Measurements from ENCODE around the gene RYR1. TPM values are rescaled to one million over a fixed set of nuclear protein-coding genes. Genes with fewer than 3 reads are reported as not detected.
"Not testable (repeated sequence)": the region's sequence is repeated elsewhere in the genome, so short reads cannot be mapped to it uniquely, and the experiment has no call there.

Gene RYR1
- total RNA-seq, 1 experiment from 2014 or later, result not detected

DNA sequence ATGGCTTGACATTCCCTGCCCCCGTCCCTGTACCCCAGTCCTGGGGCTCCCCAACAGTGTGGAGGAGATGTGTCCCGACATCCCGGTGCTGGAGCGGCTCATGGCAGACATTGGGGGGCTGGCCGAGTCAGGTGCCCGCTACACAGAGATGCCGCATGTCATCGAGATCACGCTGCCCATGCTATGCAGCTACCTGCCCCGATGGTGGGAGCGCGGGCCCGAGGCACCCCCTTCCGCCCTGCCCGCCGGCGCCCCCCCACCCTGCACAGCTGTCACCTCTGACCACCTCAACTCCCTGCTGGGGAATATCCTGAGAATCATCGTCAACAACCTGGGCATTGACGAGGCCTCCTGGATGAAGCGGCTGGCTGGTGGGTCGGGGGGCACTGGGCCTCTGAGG, 83.8 kb downstream of the RYR1 start:
- Histone ChIP-seq H3K9me3 (ENCODE audit: low read length) (no peaks in the 10 kb centered on the region), H3K9ac (ENCODE audit: low read length) (no peak overlapping the region), H3K79me2 (ENCODE audit: low read length) (no peaks in the 10 kb centered on the region), H3K4me1 (ENCODE audit: insufficient read depth, low read length) (no peaks in the 10 kb centered on the region), H3F3A (ENCODE audit: low read length, unreplicated experiment) (no peaks in the 10 kb centered on the region), H3K4me2 (ENCODE audit: low read length) (no peak overlapping the region), H3K27ac (ENCODE audit: low read length) (no peak overlapping the region), H3K36me3 (ENCODE audit: low read depth, low read length) (no peaks in the 10 kb centered on the region), H3K9me2 (replicated peaks; ENCODE audit: low read length) (no peaks in the 10 kb centered on the region), H3K4me3 (ENCODE audit: low read length) (no peak overlapping the region), H2AFZ (ENCODE audit: low read length) (no peak overlapping the region), H4K20me1 (ENCODE audit: low read length) (no peaks in the 10 kb centered on the region), H3K27me3 (ENCODE audit: low read length) (no peaks in the 10 kb centered on the region)
- ChIA-PET CTCF (no interaction called here), POLR2A (ENCODE audit: unreplicated experiment) (no interaction called here)
- no TSS peak for BruUV-seq (replicated peaks)
- DNase-seq (no peak), ATAC-seq (no peak)
- no peak for TF ChIP-seq EZH2phosphoT487 (IDR thresholded peaks at IDR 0.05; ENCODE audit: borderline replicate concordance, low read length)
- no peak for TF ChIP-seq EZH2 (IDR thresholded peaks at IDR 0.05; ENCODE audit: low read length, unreplicated experiment)
- TF ChIP-seq, protein P1, sequence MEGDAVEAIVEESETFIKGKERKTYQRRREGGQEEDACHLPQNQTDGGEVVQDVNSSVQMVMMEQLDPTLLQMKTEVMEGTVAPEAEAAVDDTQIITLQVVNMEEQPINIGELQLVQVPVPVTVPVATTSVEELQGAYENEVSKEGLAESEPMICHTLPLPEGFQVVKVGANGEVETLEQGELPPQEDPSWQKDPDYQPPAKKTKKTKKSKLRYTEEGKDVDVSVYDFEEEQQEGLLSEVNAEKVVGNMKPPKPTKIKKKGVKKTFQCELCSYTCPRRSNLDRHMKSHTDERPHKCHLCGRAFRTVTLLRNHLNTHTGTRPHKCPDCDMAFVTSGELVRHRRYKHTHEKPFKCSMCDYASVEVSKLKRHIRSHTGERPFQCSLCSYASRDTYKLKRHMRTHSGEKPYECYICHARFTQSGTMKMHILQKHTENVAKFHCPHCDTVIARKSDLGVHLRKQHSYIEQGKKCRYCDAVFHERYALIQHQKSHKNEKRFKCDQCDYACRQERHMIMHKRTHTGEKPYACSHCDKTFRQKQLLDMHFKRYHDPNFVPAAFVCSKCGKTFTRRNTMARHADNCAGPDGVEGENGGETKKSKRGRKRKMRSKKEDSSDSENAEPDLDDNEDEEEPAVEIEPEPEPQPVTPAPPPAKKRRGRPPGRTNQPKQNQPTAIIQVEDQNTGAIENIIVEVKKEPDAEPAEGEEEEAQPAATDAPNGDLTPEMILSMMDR (conservative IDR thresholded peaks at IDR 0.05; ENCODE audit: low read depth, low read length), result no peak
- intact Hi-C loops (cut with micrococcal nuclease), result no loop called here

DNA sequence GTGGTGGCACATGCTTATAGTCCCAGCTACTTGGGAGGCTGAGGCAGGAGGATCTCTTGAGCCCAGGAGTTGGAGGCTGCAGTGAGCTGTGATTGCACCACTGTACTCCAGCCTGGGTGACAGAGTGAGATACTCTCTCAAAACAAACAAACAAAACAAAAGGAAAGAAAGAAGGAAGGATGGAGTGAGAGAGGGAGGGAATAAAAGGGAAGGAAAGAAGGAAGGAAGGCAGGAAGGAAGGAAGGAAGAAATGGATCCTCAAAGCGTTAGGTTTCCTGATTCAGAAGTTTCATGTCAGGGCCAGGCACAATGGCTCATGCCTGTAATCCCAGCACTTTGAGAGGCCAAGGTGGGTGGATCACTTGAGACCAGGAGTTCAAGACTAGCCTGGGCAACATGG, 84.5 kb downstream of the RYR1 start:
- H3K4me3 ChIP-seq (ENCODE audit: low read length); ATAC-seq; POLR2A ChIA-PET (ENCODE audit: unreplicated experiment); H2AFZ ChIP-seq (ENCODE audit: low read length); H3K4me2 ChIP-seq (ENCODE audit: low read length); intact Hi-C loops (cut with micrococcal nuclease); H3K36me3 ChIP-seq (ENCODE audit: low read depth, low read length); BruUV-seq (replicated peaks); H3F3A ChIP-seq (ENCODE audit: low read length, unreplicated experiment); H3K9me3 ChIP-seq (ENCODE audit: low read length); H3K27me3 ChIP-seq (ENCODE audit: low read length); H3K9me2 ChIP-seq (replicated peaks; ENCODE audit: low read length); DNase-seq; H3K4me1 ChIP-seq (ENCODE audit: insufficient read depth, low read length); H3K27ac ChIP-seq (ENCODE audit: low read length); H4K20me1 ChIP-seq (ENCODE audit: low read length); H3K79me2 ChIP-seq (ENCODE audit: low read length); H3K9ac ChIP-seq (ENCODE audit: low read length): not testable (repeated sequence)
- CTCF ChIA-PET, result interaction anchor here (0.7 kb wide), 1 partner anchor 38 kb away, joined by 6 read pairs; no protein-coding TSS in a partner anchor

DNA sequence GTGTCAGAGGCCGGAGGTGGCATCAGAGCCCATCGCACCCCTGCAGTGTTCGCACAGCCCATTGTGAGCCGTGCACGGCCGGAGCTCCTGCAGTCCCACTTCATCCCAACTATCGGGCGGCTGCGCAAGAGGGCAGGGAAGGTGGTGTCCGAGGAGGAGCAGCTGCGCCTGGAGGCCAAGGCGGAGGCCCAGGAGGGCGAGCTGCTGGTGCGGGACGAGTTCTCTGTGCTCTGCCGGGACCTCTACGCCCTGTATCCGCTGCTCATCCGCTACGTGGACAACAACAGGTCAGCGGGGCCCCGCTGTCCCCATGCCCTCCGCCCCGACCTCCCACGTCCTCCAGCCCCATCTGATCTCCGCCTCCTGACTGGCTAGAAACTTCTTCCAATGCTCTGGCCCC, 85.7 kb downstream of the RYR1 start:
- CTCF ChIA-PET, result no interaction called here

More for the DNA sequence above, 85.7 kb downstream of the RYR1 start:
- no peaks in the 10 kb centered on the region for H3K36me3 ChIP-seq (ENCODE audit: low read depth, low read length)
- TF ChIP-seq EZH2phosphoT487 (IDR thresholded peaks at IDR 0.05; ENCODE audit: borderline replicate concordance, low read length) (no peak), EZH2 (IDR thresholded peaks at IDR 0.05; ENCODE audit: low read length, unreplicated experiment) (no peak)
- TF ChIP-seq, protein P1 (conservative IDR thresholded peaks at IDR 0.05; ENCODE audit: low read depth, low read length), result no peak
- no peaks in the 10 kb centered on the region for H3F3A ChIP-seq (ENCODE audit: low read length, unreplicated experiment)
- no peak overlapping the region for H3K27ac ChIP-seq (ENCODE audit: low read length)
- DNase-seq (no peak), ATAC-seq (no peak)
- no peaks in the 10 kb centered on the region for H3K4me1 ChIP-seq (ENCODE audit: insufficient read depth, low read length)
- H3K9me2 ChIP-seq (replicated peaks; ENCODE audit: low read length), result no peaks in the 10 kb centered on the region
- no peaks in the 10 kb centered on the region for H4K20me1 ChIP-seq (ENCODE audit: low read length)
- POLR2A ChIA-PET (ENCODE audit: unreplicated experiment), result no interaction called here
- H3K4me2 ChIP-seq (ENCODE audit: low read length), result no peak overlapping the region
- intact Hi-C loops (cut with micrococcal nuclease), result no loop called here
- H3K27me3 ChIP-seq (ENCODE audit: low read length), result no peaks in the 10 kb centered on the region
- no peaks in the 10 kb centered on the region for H3K79me2 ChIP-seq (ENCODE audit: low read length)
- no peaks in the 10 kb centered on the region for H3K9me3 ChIP-seq (ENCODE audit: low read length)
- H3K9ac ChIP-seq (ENCODE audit: low read length), result no peak overlapping the region
- no TSS peak for BruUV-seq (replicated peaks)
- no peak overlapping the region for H2AFZ ChIP-seq (ENCODE audit: low read length)
- H3K4me3 ChIP-seq (ENCODE audit: low read length), result no peak overlapping the region

Data from PC-3 (cell line).